Peyer's patch (tissue), 4 donors: Measurements from ENCODE around the gene KDM5A.

Source experiments
- CTCF ChIP-seq, 6 experiments: fragments of 450-650 bp in 4 of 6; fragments of 200-600 bp in 2 of 6; sonication (generic) in 1 of 6; IDR thresholded peaks; one replicate each; pipeline ENCODE4 v1.5.1; 2017 to 2019; ENCODE audit warnings: antibody characterized with exemption in 6 of 6, mild to moderate bottlenecking in 3 of 6, moderate library complexity in 1 of 6
- POLR2A ChIP-seq, 2 donors: fragments of 450-650 bp; IDR thresholded peaks; one replicate each; pipeline ENCODE4 v1.5.1; 2017; ENCODE audit warnings: antibody characterized with exemption in 2 of 2, mild to moderate bottlenecking in 2 of 2, moderate library complexity in 2 of 2

DNA sequence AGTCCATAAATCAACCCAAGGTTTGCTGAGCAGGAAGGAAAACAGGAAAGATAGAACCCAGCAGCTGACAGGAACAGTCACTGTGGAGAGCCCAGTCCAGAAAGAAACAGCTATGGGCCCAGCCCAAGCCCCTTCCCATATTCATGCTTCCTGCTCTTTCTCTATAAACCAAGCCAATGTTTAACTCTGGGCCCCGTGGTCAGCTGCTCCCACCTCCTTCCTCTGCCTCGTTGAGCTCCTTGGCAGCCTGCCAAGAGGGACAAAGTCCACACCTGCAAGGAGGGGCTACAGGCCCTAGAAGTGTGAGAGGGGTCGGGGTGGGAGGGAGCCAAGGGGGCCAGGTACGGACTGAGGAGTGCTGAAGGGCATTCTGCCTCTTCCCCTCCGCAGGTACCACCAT is 136.5 kb downstream of the KDM5A start:
- TF ChIP-seq POLR2A (IDR thresholded peaks at IDR 0.05) = no peak
- no peak for TF ChIP-seq CTCF (IDR thresholded peaks at IDR 0.05)
